Nucleus accumbens (tissue), 56 donors: ENCODE measurements around the gene SRA1.

Experiments
- DNase-seq, 56 donors: peaks; one replicate each; lab custom pipeline; 2025; lab: John Stamatoyannopoulos, UW

The SRA1 gene

DNA sequence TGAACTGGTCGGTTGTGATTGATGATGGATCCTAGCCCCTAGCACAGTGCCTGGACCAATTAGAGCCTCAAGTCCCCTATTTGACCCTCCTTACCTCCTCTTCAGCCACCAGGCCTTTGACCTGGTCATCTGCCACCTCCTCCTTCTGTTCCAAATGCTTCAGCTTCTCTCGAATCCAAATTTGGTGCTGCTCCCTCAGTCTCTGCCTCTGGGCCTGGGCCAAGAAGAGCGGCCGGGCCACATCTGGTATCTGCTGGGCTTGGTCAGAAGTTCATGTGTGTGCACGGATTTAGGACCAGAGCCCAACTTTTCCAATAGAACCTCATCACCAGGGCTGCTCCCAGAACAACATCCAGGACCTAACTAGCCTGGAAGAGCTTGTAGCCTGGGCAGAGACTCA is 13.8 kb upstream of the SRA1 start:
- DNase-seq: no peak

DNA sequence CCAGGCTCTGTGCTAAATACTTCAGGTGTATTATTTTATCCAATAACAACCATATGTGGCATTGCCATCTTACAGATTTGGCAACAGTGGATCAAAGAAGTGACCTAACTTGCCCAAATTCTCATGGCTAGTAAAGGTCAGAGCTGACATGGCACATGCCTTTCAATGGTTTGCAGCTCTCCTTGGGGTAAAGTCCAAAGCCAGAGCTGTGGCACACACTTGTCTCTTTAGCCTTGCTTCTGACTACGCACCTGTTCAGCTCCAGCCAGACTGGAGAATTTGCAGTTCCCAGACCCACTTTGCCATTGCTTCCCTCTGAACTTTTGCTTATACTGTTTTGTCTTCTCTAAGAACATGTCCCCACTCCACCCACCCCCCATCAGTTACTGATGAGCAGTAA is 13.2 kb upstream of the SRA1 start:
- DNase-seq: no peak

DNA sequence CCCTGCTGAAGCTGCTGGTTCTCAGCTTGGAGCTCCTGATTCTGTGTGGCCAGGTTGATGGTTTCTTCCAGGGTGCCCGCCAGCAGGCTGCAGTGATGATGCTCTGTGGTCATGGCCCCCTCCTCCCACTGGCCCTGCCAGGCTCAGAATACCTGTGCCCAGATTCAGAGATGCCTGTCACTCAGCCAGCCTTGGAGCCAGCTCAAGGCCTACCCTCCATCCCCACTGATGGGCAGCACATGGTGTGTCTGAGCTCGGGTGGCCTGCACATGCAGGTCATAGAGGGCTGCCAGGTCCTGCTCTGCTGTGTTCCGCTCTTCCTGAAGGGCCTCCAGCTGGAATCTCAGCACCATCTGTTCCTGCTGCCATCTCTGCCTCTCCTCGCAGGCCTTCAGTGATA is 12.8 kb upstream of the SRA1 start:
- DNase-seq: no peak

DNA sequence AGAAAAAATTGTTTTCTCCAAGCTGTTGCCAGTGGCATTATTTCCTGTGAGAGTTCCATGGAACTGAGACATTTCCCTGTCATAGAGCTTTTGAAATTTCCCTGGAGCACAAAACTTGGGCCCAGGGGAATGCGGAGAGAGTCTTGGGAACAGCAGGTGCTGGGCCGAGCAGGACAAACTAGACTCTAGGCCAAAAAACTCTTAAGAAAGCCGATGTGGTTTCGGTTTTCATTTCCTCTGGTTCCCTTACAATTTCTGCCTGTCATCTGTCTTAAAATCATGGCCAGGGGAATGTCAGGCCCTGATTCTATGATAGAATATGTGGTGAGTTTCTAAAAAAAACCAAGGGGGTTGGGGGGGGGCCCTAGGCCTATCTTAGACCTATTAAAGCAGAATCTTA is 11.9 kb upstream of the SRA1 start:
- DNase-seq: no peak

DNA sequence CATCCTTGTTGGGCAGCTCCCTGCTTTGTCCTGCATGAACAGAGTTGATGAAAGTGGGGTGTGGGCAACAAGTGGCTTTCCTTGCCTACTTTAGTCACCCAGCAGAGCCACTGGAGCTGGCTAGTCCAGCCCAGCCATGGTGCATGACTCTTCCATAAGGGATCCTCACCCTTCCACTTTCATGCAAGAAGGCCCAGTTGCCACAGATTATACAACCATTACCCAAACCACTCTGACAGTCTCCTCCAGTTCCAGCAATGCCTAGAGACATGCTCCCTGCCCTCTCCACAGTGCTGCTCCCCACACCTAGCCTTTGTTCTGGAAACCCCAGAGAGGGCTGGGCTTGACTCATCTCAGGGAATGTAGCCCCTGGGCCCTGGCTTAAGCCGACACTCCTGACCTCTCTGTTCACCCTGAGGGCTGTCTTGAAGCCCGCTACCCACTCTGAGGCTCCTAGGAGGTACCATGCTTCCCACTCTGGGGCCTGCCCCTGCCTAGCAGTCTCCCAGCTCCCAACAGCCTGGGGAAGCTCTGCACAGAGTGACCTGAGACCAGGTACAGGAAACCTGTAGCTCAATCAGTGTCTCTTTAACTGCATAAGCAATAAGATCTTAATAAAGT is 11.3 kb upstream of the SRA1 start:
- DNase-seq: no peak

DNA sequence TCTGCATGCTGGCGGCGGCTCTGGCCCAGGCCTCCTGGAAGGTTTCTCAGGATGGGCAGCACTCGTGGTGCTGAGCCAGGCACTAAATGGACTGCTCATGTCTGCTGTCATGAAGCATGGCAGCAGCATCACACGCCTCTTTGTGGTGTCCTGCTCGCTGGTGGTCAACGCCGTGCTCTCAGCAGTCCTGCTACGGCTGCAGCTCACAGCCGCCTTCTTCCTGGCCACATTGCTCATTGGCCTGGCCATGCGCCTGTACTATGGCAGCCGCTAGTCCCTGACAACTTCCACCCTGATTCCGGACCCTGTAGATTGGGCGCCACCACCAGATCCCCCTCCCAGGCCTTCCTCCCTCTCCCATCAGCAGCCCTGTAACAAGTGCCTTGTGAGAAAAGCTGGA is 10.6 kb upstream of the SRA1 start:
- DNase-seq: no peak

DNA sequence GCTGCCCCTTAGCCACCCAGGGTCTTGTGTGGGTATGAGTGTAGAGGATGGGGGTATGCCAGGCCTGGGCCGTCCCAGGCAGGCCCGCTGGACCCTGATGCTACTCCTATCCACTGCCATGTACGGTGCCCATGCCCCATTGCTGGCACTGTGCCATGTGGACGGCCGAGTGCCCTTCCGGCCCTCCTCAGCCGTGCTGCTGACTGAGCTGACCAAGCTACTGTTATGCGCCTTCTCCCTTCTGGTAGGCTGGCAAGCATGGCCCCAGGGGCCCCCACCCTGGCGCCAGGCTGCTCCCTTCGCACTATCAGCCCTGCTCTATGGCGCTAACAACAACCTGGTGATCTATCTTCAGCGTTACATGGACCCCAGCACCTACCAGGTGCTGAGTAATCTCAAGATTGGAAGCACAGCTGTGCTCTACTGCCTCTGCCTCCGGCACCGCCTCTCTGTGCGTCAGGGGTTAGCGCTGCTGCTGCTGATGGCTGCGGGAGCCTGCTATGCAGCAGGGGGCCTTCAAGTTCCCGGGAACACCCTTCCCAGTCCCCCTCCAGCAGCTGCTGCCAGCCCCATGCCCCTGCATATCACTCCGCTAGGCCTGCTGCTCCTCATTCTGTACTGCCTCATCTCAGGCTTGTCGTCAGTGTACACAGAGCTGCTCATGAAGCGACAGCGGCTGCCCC is 10.0 kb upstream of the SRA1 start:
- no peak for DNase-seq

DNA sequence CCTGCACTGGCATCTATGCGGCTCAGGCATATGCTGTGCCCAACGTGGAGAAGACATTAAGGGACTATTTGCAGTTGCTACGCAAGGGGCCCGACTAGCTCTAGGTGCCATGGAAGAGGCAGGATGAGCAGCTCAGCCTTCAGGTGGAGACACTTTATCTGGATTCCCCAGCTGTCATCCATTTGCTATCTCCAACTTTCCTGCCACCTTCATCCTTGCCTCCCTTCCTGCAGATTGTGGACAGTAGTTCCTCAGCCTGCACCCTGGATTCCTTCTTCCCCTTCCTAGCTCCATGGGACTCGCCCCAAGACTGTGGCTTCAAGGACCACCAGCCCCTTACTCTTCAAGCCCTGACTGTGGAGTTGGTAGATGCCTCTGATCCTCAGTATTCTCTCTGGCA is 9.4 kb upstream of the SRA1 start:
- no peak for DNase-seq

DNA sequence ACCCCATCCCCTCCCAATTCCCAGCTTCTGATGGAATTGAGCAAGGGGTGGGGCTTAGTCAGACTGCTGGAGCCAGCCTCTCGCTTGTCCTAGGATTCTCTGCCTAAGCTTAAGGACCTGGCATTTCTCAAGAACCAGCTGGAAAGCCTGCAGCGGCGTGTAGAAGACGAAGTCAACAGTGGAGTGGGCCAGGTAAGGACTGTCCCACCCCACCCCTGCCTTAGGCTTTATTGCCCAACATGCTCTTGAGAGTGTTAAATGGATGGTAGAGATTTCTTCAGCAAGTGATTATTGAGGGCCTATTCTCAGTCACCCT is 8.5 kb upstream of the SRA1 start:
- DNase-seq: no peak

DNA sequence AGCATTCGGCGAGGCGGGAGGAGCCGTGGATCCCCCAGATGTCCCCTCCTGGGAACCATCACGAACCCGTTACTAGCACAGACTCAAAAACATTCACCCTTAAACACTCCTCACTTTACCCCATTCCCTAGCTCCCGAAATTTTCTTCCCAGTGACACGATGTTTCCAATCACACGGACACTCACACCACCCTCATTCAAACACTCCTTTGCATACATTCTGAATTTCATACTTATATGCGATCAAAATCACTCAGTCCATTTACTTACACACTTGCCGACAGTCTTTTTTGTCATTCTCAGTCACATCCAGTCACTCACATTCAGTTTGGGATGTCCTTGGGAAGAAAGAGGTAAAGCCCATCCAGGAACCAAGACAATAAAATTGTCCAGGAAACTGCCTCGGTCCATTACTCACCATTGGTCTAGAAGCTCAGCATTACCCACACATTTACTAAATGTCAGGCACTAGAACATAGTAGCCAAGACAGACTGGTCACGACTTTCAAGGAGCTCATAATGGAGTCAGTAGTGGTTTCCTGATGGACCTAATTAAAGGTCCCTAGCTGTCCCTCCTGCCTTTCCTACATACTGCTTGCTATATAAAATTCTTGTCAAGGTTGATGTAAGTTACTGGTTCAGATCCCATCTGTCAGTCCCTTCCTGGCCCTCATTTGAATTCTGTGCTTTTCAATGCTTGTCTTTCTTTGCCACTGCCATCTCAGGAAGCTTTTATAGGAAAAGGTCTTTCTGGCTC is 7.9 kb upstream of the SRA1 start:
- no peak for DNase-seq

DNA sequence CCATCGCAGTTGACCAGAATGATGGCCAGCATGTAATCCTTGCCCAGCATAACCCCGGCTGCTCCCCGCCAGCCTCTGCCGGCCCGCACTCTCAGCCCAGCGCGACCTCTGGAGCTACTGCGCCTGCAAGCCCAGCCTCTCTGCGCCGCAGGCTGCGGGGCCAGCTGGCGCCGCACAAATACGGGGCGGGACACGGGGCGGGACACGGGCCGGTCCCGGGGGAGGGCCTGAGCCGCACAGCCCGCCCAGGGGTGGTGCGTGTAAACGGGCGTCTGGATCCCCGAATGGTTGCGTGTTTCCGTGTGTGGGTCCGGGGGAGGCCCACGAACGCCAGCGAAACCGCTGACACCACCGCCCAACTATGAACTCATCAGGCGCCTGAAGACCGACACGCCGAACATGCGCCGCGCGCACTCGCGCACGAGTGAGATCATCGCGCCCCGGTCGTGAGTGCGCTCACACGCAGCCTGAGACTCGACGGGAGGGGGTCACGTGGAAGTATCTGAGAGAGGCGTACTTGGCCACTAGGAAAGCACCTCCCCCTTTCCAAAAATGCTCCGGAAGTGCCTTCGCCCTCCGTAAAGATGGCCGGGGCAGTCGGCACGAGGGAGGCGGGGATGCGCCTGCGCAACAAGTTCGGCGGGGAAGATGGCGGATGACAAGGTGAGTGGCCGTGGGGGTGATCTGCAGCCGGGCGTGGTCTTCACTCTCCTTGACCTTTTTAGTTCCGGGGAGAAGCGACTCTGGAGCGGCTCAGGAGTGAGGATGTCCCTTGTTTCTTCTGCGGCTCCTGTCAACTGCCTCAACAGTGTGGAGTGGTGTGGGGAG is 7.1 kb upstream of the SRA1 start, which contains the start of the genes APBB3 and SLC35A4:
Gene APBB3, minus strand, starts transcription at position 403 of the 828 bp plus-strand sequence. Its CDS starts 353 bp downstream, at position 50.
Gene SLC35A4, plus strand, starts transcription at position 633 of the 828 bp plus-strand sequence. CDS start 2,342 bp downstream, outside the sequence.
- peak; percentile 87 to 100 (median 98) for DNase-seq

DNA sequence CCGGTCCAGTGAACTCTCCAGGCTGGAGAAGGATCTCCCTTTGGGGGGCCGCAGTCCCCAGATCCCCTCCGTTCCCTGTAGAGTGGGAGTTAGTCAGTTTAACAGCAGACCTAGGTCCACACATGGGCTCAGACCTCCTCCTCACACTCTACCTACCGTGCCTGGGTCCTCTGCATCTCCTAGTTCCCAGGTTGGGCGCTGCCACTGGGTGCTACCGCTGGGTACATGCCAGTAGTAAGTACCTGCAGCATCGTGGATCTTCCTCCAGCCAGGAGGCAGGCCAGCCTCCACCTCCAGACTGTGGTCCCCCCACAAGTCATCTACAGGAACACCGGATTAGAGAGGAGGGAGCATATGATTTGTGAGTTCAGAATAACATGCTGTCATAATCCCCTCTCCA is 6.3 kb upstream of the SRA1 start:
- peak in 3 of 56 donors; percentile 16 to 47 (median 25) for DNase-seq

DNA sequence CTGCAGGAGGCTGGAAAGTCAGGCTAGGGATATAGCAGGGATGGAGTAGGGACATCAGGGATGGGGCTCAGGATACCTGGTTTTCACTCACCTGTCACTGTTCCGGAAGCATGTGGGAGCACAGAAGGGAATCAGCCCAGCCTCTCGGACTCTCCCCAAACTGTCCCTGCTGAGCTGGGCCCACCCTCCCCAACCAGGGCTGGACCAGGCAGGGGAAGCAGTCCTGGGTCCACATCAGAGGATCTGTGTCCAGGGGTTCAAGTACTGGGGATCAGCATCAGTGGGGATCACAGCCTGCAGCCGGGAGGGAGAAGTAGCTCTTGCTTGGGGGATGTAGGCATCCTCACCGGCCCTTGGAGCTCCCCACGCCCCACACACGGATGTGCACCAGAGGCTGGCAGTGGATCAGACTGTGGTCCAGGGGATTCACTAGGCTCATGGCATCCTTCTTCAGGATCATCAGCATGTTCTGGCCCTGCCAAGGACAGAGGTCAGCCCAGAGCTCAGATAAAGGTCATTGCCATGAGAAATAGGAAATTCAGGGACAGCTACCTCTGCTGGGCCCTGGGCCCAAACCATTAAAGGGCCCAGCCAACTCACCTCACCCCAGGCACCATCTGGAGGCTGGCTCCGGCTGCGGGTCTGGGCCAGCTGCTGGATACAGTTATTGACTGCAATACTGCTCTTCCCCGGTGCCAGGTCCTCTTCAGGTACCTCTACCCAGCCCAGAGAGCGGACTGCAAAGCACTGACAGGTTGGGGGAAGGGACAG is 4.7 kb upstream of the SRA1 start:
- no peak for DNase-seq

DNA sequence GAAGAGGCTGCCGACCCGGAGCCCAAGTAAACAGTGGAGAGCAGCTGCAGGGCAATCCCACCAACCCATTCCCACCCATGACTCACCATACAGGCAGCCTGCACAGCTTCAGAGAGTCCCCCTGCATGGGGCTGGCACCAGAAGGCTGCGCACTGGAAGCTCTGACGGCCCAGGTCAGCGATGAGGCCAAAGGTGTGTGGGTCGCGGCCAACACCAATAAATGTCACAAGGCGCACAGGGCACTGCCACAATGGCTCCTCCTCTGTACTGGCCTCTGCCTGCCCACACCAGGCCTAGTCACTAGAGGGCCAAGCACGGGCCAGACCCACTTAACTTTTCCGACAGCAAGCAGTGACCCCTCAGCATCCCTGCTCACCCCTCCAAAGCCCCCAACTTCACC is 3.0 kb upstream of the SRA1 start:
- DNase-seq: no peak

DNA sequence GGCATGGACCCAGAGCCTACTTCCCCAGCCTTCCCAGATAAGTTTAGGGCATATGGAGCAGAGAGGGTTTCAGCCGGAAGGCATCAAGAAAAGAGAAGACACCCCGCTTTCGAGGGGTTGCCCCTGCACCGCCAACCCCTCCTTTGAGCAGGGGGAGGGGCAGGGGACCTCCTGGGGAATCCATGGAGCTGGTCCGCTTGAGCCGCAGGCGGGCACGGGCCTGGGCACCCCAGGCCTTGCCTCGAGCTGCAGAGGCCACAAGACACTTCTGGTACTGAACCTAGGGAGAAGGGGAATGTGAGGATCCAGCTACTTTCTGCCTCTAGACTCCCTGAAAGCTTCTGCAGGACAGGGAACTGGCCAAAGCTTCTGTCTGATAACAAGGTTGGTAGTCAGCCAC is 1.3 kb upstream of the SRA1 start:
- no peak for DNase-seq

DNA sequence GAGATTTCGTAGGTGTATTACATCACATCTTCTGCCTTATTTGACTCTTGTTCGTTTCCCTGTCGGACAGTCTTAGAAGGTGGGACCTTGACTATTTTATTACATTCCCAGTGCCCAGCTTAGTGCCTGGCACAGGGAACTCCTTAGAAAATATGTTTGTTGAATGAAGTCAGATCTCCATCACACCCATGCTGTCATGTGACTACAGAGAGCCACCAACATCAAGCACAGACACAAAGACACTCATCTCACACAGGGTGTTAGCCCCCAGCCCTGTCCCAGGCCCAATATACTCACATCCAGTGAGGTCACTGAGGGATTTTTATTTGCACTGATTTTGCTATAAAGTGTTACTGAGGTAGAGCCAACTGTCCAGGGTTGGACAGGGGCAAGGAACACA is 692 bp upstream of the SRA1 start:
- no peak for DNase-seq

DNA sequence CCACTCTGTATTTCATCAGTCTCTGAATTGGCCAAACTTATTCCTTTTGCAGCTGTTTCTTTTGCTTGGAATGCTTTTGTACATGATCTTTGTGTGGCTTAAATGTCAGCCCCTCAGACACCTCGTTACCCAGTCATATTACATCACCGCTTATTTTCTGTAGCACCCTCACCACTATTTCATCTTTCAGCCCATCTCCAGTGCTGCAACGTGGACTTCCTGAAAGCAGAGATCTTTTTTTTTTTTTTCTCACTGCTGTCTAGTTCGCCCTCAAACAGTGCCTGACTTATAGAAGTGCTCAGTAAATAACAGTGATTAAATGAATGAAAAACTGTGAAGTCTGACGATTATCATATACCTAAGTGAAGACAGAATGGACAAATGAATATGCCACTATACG is 835 bp downstream of the SRA1 start:
- no peak for DNase-seq

DNA sequence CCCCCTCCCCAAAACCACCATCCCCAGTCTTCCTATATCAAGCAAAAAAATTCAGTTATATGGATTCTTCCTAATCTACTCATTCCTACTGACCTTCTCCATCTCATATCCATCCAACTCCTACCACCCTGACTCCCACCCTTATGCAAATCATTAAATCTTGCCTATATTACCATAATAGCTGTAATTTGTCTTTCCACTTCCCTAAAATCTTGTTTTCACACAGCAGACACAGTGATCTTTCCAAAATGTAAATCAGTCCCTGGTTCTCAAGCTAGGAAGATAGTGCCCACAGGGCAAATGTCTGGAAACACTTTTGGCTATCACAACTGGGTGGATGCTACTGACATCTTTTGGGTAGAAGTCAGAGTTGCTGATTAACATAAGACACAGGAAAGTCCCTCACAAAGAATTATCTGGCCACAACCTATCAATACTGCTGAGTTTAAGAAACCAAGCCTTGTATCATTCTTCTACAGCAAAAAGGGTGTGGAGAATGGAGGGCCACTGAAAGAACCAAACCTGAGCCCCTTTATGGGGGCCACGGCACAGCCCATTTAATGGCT is 1.4 kb downstream of the SRA1 start:
- no peak for DNase-seq

DNA sequence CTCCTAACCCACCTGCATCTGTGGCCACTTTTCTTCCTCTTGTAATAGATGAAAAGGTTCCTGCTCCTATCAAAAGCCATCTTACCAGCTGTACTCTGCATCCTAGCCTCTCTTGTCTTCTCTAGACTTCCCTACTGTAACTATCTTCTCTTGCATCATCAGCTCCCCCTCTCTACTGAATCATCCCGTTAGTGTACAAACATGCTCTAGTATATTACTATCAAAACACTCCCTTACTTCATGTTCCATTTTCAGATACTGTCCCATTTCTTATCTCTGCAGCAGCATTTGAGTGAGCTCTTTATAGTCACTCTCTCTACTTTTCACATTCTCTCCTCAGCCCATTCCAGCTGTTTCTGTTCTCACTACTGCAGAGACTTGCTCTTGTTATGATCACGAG is 2.8 kb downstream of the SRA1 start:
- no peak for DNase-seq

DNA sequence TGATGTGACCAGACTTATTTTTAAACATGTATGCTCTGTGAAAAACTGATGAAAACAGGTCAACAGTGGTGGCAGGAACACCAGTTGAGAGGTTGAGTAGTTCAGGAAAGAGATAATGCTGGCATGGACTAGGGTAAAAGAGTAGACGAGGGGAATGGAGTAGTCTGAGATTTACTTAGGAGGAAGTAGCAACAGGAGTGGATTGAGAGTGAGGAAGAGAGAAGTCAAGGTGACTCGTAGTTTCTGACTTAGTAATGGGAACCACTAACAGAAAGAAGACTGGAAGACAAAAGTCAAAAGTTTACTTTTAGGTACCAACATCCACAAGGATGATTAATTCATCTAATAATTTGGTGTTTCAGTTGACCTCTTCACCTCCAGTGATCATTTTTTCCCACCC is 3.6 kb downstream of the SRA1 start:
- DNase-seq: no peak
